ENCODE results near the gene SLC30A2.

DNA sequence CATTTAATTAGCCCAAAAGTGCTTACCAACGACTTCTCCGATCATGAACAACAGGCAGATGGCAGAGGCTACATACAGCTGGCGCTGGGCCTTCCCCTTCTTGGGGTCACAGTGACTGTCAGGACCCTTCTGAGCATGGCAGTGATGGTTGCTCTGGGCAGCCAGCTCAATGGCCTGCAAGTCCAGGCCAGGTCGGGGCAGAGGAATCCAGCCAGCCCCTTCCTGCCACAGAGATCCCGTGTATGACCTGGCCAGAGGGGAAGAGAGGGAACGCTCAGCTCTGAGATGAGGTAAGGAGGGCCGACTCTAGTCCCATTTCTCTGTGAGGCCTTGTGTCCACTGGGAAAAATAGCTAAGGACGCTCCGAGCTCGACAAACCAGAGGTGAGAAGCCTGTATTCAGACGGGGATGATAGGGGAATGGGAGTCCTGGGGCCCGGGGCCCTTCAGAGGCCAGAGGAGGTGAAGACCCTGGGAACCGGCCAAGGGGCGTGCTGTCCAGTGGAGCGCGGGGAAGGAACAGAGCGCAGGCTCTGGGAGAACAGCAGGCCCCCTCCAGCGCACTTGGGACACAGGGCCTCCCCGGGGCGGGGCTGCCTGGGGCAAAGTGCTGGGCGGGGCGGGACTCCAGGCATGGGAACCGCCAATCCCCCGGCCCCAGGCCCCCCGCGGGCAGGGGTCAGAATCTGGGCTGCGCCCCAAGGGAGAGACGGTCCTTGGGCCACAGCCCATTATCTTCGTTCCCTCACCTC is 772 bp downstream of the SLC30A2 start:
- no peak for TF ChIP-seq FOXP1 (IDR thresholded peaks at IDR 0.05)
- TF ChIP-seq FOXP1 (CRISPR knock-in tag; IDR thresholded peaks at IDR 0.05), result no peak
- TF ChIP-seq, protein P1, sequence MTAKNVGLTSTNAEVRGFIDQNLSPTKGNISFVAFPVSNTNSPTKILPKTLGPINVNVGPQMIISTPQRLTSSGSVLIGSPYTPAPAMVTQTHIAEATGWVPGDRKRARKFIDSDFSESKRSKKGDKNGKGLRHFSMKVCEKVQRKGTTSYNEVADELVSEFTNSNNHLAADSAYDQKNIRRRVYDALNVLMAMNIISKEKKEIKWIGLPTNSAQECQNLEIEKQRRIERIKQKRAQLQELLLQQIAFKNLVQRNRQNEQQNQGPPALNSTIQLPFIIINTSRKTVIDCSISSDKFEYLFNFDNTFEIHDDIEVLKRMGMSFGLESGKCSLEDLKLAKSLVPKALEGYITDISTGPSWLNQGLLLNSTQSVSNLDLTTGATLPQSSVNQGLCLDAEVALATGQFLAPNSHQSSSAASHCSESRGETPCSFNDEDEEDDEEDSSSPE (CRISPR knock-in tag; IDR thresholded peaks at IDR 0.05), result no peak
- TF ChIP-seq SUZ12 (IDR thresholded peaks at IDR 0.05; ENCODE audit: low read depth, low read length), result no peak
